Measurements from ENCODE around the gene SORCS2.

The SORCS2 gene

DNA sequence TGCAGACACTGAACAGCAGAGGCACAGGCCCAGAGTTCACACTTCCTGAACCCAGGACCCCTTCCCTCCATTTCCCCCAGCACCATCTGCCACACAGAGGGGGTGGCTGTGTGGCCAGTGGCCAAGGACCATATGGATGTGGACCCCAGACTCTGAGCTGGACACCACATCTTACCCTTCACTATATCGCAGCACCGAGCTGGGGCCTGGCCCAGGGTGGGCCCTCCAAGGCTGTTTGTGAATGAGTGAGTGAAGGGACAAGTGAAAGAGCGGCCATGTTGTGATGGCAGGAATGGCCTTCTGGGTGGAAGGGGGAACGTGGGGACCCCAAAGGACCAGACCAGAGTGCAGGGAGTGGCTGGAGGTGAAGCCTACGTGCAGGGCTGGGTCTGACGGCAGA lies 498.7 kb downstream of the SORCS2 start:
- no peak overlapping the region for H4K8ac ChIP-seq (ENCODE audit: low read length)
- H2BK15ac ChIP-seq (ENCODE audit: low read depth, poor library complexity, severe bottlenecking): peak overlapping the region; percentile 67
- no peak overlapping the region for H3K18ac ChIP-seq (ENCODE audit: low read depth in 1 of 2, low read length in 2 of 2)
- no peak overlapping the region for H2BK120ac ChIP-seq (ENCODE audit: low read depth, low read length)
- peaks cover 17 to 30% of the 10 kb centered on the region in 2 experiments for H3K27me3 ChIP-seq (ENCODE audit: control insufficient read depth in 1 of 2, insufficient read depth in 1 of 2, low read length in 2 of 2)
- H3K4me2 ChIP-seq (ENCODE audit: low read length, poor library complexity, severe bottlenecking): no peak overlapping the region
- no peak overlapping the region for H2AFZ ChIP-seq (ENCODE audit: low read depth, low read length)
- no peaks in the 10 kb centered on the region for H3K9me3 ChIP-seq (ENCODE audit: control insufficient read depth, low read length)
- H2BK12ac ChIP-seq (ENCODE audit: low read length in 2 of 2): no peak overlapping the region
- H3K4me1 ChIP-seq (ENCODE audit: control insufficient read depth, insufficient read depth, low read depth, low read length): no peaks in the 10 kb centered on the region
- DNase-seq: no peak
- no peak overlapping the region for H3K27ac ChIP-seq (ENCODE audit: low read length, poor library complexity, severe bottlenecking)
- no peak overlapping the region for H3K14ac ChIP-seq (ENCODE audit: low read length in 2 of 2)
- no peak overlapping the region for H3K23ac ChIP-seq (ENCODE audit: low read length in 2 of 2)
- WGBS: 84% methylated on average over 6 of the region's 6 CpGs
- H3K36me3 ChIP-seq (ENCODE audit: control insufficient read depth in 1 of 2, insufficient read depth in 2 of 2, low read depth in 1 of 2, low read length in 2 of 2): no peaks in the 10 kb centered on the region
- no peak overlapping the region for H3K4ac ChIP-seq (ENCODE audit: low read depth in 1 of 2, low read length in 2 of 2)
- H2AK5ac ChIP-seq (ENCODE audit: low read length, severe bottlenecking): no peak overlapping the region
- no peak overlapping the region for H3K9ac ChIP-seq (ENCODE audit: low read length)
- H3K79me1 ChIP-seq (replicated peaks; ENCODE audit: low read length, poor library complexity, severe bottlenecking): no peaks in the 10 kb centered on the region
- H3K4me3 ChIP-seq (ENCODE audit: insufficient read depth in 1 of 2, low read depth in 1 of 2, low read length in 2 of 2): no peak overlapping the region
- peak overlapping the region; percentile 30 for H4K91ac ChIP-seq (ENCODE audit: low read length)
- no peak overlapping the region for H2BK5ac ChIP-seq (ENCODE audit: low read depth, low read length, poor library complexity, severe bottlenecking)

DNA sequence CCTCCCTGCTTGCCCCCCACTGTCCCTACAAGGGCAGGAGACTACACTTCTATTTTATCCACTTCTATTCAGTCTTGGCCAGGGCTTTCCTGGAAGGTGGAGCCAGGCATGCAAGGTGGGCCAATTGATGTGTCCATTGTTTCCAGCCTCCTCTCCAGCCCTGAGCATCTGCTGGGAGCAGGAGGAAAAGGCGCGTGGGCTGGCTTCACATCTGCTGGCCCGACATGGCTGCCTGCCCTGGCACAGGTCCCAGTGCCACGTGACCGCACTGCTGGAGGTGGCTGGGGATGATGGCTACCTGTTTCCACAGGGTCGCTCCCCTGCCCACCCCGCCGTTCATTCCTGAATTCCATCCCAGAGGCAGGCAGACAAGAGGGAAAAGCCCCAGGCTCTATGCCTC lies 499.6 kb downstream of the SORCS2 start:
- Histone ChIP-seq H4K91ac (ENCODE audit: low read length) (no peak overlapping the region), H3K23ac (ENCODE audit: low read length in 2 of 2) (no peak overlapping the region), H3K27me3 (ENCODE audit: control insufficient read depth in 1 of 2, insufficient read depth in 1 of 2, low read length in 2 of 2) (peaks cover 20 to 35% of the 10 kb centered on the region in 2 experiments), H3K79me1 (replicated peaks; ENCODE audit: low read length, poor library complexity, severe bottlenecking) (no peaks in the 10 kb centered on the region), H3K18ac (ENCODE audit: low read depth in 1 of 2, low read length in 2 of 2) (no peak overlapping the region), H2AK5ac (ENCODE audit: low read length, severe bottlenecking) (no peak overlapping the region), H2BK120ac (ENCODE audit: low read depth, low read length) (no peak overlapping the region), H3K4ac (ENCODE audit: low read depth in 1 of 2, low read length in 2 of 2) (no peak overlapping the region), H3K36me3 (ENCODE audit: control insufficient read depth in 1 of 2, insufficient read depth in 2 of 2, low read depth in 1 of 2, low read length in 2 of 2) (no peaks in the 10 kb centered on the region), H3K14ac (ENCODE audit: low read length in 2 of 2) (no peak overlapping the region), H3K4me1 (ENCODE audit: control insufficient read depth, insufficient read depth, low read depth, low read length) (no peaks in the 10 kb centered on the region), H4K8ac (ENCODE audit: low read length) (no peak overlapping the region), H3K9me3 (ENCODE audit: control insufficient read depth, low read length) (no peaks in the 10 kb centered on the region), H3K27ac (ENCODE audit: low read length, poor library complexity, severe bottlenecking) (no peak overlapping the region), H2BK12ac (ENCODE audit: low read length in 2 of 2) (no peak overlapping the region), H2BK5ac (ENCODE audit: low read depth, low read length, poor library complexity, severe bottlenecking) (no peak overlapping the region), H3K4me2 (ENCODE audit: low read length, poor library complexity, severe bottlenecking) (no peak overlapping the region), H2AFZ (ENCODE audit: low read depth, low read length) (no peak overlapping the region), H3K9ac (ENCODE audit: low read length) (no peak overlapping the region), H3K4me3 (ENCODE audit: insufficient read depth in 1 of 2, low read depth in 1 of 2, low read length in 2 of 2) (no peak overlapping the region), H2BK15ac (ENCODE audit: low read depth, poor library complexity, severe bottlenecking) (no peak overlapping the region)
- WGBS: 88% methylated on average over 8 of the region's 8 CpGs
- no peak for DNase-seq

GRCh38 chr4:7692451-7693236 lies 500.3 kb downstream of the SORCS2 start:
- peaks cover 22 to 40% of the 10 kb centered on the region in 2 experiments for H3K27me3 ChIP-seq (ENCODE audit: control insufficient read depth in 1 of 2, insufficient read depth in 1 of 2, low read length in 2 of 2)
- no peak overlapping the region for H3K27ac ChIP-seq (ENCODE audit: low read length, poor library complexity, severe bottlenecking)
- H4K8ac ChIP-seq (ENCODE audit: low read length): no peak overlapping the region
- no peak overlapping the region for H3K14ac ChIP-seq (ENCODE audit: low read length in 2 of 2)
- no peak overlapping the region for H2BK5ac ChIP-seq (ENCODE audit: low read depth, low read length, poor library complexity, severe bottlenecking)
- no peak overlapping the region for H3K4me3 ChIP-seq (ENCODE audit: insufficient read depth in 1 of 2, low read depth in 1 of 2, low read length in 2 of 2)
- H2BK12ac ChIP-seq (ENCODE audit: low read length in 2 of 2): no peak overlapping the region
- no peak overlapping the region for H2AFZ ChIP-seq (ENCODE audit: low read depth, low read length)
- H2BK120ac ChIP-seq (ENCODE audit: low read depth, low read length): no peak overlapping the region
- no peaks in the 10 kb centered on the region for H3K9me3 ChIP-seq (ENCODE audit: control insufficient read depth, low read length)
- H3K4me1 ChIP-seq (ENCODE audit: control insufficient read depth, insufficient read depth, low read depth, low read length): no peaks in the 10 kb centered on the region
- no peak overlapping the region for H3K9ac ChIP-seq (ENCODE audit: low read length)
- no peak overlapping the region for H4K91ac ChIP-seq (ENCODE audit: low read length)
- 92% methylated on average over 18 of the region's 18 CpGs for WGBS
- no peaks in the 10 kb centered on the region for H3K36me3 ChIP-seq (ENCODE audit: control insufficient read depth in 1 of 2, insufficient read depth in 2 of 2, low read depth in 1 of 2, low read length in 2 of 2)
- H3K4ac ChIP-seq (ENCODE audit: low read depth in 1 of 2, low read length in 2 of 2): no peak overlapping the region
- no peaks in the 10 kb centered on the region for H3K79me1 ChIP-seq (replicated peaks; ENCODE audit: low read length, poor library complexity, severe bottlenecking)
- no peak overlapping the region for H2AK5ac ChIP-seq (ENCODE audit: low read length, severe bottlenecking)
- DNase-seq: no peak
- no peak overlapping the region for H3K23ac ChIP-seq (ENCODE audit: low read length in 2 of 2)
- H3K4me2 ChIP-seq (ENCODE audit: low read length, poor library complexity, severe bottlenecking): no peak overlapping the region
- H3K18ac ChIP-seq (ENCODE audit: low read depth in 1 of 2, low read length in 2 of 2): no peak overlapping the region
- no peak overlapping the region for H2BK15ac ChIP-seq (ENCODE audit: low read depth, poor library complexity, severe bottlenecking)

DNA sequence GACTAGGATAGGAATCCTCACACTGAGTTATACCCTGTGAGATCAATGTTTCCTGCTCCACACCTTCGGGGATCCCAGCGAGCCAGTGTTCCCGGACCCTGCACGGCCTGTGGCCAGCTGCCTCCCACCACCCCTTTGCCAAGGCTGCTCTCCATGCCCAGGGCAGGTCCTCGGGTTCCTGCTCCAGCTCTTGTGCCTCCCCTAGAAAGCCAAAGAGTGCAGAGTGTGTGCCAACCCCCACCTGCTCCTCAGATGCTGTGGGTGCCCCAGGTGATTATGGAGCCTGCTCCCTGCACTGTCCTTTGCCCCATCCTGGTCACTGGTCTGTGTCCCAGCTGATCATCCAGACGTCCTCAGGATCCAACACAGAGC lies 500.9 kb downstream of the SORCS2 start:
- Histone ChIP-seq H4K91ac (ENCODE audit: low read length) (no peak overlapping the region), H2BK12ac (ENCODE audit: low read length in 2 of 2) (no peak overlapping the region), H3K27ac (ENCODE audit: low read length, poor library complexity, severe bottlenecking) (no peak overlapping the region), H3K27me3 (ENCODE audit: control insufficient read depth in 1 of 2, insufficient read depth in 1 of 2, low read length in 2 of 2) (peaks cover 26 to 40% of the 10 kb centered on the region in 2 experiments), H3K4me3 (ENCODE audit: insufficient read depth in 1 of 2, low read depth in 1 of 2, low read length in 2 of 2) (no peak overlapping the region), H3K36me3 (ENCODE audit: control insufficient read depth in 1 of 2, insufficient read depth in 2 of 2, low read depth in 1 of 2, low read length in 2 of 2) (no peaks in the 10 kb centered on the region), H3K4me1 (ENCODE audit: control insufficient read depth, insufficient read depth, low read depth, low read length) (no peaks in the 10 kb centered on the region), H3K9me3 (ENCODE audit: control insufficient read depth, low read length) (no peaks in the 10 kb centered on the region), H2BK5ac (ENCODE audit: low read depth, low read length, poor library complexity, severe bottlenecking) (no peak overlapping the region), H3K14ac (ENCODE audit: low read length in 2 of 2) (no peak overlapping the region), H2AFZ (ENCODE audit: low read depth, low read length) (no peak overlapping the region), H3K4me2 (ENCODE audit: low read length, poor library complexity, severe bottlenecking) (no peak overlapping the region), H3K4ac (ENCODE audit: low read depth in 1 of 2, low read length in 2 of 2) (no peak overlapping the region), H2AK5ac (ENCODE audit: low read length, severe bottlenecking) (no peak overlapping the region), H2BK120ac (ENCODE audit: low read depth, low read length) (no peak overlapping the region), H3K9ac (ENCODE audit: low read length) (no peak overlapping the region), H3K18ac (ENCODE audit: low read depth in 1 of 2, low read length in 2 of 2) (no peak overlapping the region), H2BK15ac (ENCODE audit: low read depth, poor library complexity, severe bottlenecking) (no peak overlapping the region), H3K23ac (ENCODE audit: low read length in 2 of 2) (no peak overlapping the region), H4K8ac (ENCODE audit: low read length) (no peak overlapping the region), H3K79me1 (replicated peaks; ENCODE audit: low read length, poor library complexity, severe bottlenecking) (no peaks in the 10 kb centered on the region)
- WGBS: 83% methylated on average over 6 of the region's 6 CpGs
- no peak for DNase-seq

Measured in mesenchymal stem cell (in vitro differentiated cells and primary cell).